ENCODE data around the gene MAP3K5.

DNA sequence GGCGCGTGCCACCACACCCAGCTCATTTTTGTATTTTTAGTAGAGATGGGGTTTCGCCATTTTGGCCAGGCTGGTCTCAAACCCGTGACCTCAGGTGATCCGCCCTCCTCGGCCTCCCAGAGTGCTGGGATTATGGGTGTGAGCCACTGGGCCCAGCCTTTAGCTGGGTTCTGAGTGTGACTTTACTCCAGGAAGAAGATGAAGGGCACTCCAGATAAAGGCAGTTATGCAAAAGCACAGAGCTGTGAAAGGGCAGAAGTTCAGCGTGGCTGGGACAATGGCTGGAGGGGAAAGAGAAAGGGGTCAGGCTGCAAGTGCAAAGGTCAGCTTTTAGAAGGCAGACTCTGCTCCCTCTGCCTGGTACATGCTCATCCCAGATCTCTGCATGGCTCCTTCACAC lies 39.7 kb downstream of the MAP3K5 start:
- TF ChIP-seq, protein P1, sequence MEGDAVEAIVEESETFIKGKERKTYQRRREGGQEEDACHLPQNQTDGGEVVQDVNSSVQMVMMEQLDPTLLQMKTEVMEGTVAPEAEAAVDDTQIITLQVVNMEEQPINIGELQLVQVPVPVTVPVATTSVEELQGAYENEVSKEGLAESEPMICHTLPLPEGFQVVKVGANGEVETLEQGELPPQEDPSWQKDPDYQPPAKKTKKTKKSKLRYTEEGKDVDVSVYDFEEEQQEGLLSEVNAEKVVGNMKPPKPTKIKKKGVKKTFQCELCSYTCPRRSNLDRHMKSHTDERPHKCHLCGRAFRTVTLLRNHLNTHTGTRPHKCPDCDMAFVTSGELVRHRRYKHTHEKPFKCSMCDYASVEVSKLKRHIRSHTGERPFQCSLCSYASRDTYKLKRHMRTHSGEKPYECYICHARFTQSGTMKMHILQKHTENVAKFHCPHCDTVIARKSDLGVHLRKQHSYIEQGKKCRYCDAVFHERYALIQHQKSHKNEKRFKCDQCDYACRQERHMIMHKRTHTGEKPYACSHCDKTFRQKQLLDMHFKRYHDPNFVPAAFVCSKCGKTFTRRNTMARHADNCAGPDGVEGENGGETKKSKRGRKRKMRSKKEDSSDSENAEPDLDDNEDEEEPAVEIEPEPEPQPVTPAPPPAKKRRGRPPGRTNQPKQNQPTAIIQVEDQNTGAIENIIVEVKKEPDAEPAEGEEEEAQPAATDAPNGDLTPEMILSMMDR (IDR thresholded peaks at IDR 0.05) = no peak
- no peak for TF ChIP-seq POLR2A (IDR thresholded peaks at IDR 0.05)
